GM21737 (cell line): ENCODE measurements around the gene LUZP2.

Experiments
- ATAC-seq: cut with Tn5 transposase; IDR thresholded peaks from one replicate; pipeline ENCODE4 v1.9.1; 2021; ENCODE audit warnings: mild to moderate bottlenecking, moderate library complexity; ENCODE audit not compliant: unreplicated experiment

Gene LUZP2

DNA sequence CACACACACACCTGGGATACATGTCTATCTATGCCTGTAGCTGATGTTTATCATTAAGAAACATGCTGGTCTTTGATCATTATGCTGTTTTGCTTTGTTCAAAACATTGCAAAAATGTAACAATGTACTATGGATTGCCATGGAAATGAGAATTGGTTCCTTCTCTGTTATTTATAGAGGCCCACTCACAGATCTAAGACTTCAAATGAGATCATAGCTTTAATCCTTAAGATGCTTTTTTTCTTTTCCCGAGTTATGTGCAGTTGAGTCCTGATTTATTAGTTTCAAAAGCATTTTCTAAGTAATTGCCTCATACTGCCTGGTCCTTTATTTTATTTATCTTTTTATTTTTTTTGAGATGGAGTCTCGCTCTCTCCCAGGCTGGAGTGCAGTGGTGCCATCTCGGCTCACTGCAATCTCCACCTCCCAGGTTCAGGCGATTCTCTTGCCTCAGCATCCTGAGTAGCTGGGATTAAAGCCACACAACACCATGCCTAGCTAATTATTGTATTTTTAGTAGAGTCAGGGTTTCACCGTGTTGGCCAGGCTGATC lies 131.4 kb downstream of the LUZP2 start:
- ATAC-seq = no peak

DNA sequence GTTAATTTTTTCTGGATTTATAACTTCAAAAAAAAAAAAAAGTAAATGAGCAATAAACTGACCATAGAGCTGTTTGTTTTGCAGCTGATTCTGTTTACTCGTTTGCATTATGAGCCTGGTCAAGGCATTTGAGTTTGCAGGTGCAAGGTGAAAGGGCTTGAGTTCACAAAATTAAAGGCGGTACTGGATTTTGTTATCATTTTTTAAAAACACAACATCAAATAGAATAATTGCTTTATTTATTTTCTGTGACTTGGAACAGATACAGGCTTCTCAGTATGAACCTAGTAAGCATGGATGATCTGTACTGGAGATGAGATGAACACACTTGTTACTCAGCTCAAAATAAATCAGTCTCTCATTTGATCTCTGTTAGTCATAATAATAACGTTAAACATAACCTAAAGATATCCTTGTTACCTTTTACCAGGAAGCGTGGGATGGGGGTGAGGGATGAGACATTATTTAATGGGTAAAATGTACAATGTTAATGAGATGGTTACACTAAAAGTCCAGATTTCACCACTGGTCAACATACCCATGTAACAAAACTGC lies 137.8 kb downstream of the LUZP2 start:
- ATAC-seq = no peak

DNA sequence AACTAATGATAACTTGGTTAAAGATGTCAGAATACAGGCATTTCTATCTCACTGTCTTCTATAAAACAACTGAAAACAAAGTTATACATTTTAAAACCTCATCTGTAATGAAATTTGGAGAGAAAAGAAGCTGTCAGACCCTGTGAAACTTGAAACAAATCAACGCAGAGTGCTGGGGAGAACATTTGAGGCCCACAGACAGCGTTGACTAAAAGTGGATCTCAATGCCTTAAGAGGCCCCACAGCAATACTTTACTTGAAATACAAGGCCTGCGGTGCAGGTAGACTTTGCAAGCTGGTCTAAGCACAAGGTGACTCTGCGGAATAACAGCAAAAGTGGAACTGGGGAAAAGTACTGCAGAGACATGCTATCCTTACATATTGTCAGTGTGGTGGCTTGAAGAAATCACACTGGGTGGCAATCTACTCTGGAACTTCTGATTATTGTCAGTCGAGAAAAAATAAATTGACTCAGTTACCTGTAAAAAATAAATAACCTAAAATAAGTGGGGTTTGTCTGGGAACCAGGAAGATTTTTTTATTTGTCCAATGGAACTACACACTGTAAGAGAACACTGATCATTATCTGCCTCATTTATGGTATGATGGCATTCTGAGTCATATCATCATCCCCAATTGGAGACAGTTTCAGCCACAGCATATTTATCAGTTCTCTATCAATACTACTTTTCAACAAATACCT lies 138.9 kb downstream of the LUZP2 start:
- no peak for ATAC-seq

DNA sequence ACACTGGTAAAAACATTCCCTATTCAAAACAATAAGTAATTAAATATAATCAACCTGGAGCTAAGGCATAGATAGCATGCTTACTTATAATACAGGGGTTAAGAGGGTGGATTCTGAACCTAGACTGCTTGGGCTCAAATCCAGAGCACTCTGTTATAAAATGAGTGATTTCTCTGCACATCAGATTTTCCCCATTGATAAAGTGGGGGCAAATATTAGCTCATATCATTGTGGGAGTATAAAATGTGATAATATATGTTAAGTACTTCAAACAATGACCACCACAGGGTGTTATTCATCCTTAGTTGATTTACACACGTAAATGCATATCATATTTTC lies 139.4 kb downstream of the LUZP2 start:
- no peak for ATAC-seq

DNA sequence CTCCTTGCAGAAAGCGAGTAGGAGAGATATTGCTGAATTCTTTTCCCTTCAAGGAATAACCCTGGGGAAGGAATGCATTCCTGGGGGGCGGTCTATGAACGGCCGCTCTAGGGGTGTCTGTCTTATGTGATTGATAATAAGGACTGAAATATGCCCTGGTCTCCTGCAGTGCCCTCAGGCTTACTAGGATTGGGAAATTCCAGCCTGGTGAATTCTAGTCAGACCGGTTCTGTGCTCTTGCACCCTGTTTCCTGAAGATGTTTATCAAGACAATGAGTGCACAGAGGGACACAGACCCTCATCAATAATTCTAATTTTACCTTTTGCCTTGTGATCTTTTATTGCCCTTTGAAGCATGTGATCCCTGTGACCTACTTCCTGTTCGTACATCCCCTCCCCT lies 140.7 kb downstream of the LUZP2 start:
- ATAC-seq = no peak

DNA sequence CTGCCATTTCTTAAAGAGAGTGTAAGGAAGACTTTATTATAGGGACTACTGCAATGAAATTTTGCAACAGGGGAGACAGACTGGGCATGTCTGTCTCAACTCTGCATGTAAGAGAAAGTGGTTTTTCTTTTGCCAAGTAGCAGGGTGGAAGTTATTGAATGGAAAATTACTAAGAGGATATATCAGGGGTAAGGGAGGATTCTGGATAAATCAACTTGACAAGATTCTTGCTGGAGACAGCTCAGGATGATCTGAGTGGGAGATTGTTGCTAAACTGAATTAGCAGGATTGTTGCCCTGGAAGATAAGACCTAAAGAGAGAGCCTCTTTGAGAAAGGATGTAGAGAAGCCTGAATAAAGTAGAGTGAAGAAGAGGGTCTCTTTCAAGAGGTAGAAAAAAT lies 145.8 kb downstream of the LUZP2 start:
- ATAC-seq = no peak

DNA sequence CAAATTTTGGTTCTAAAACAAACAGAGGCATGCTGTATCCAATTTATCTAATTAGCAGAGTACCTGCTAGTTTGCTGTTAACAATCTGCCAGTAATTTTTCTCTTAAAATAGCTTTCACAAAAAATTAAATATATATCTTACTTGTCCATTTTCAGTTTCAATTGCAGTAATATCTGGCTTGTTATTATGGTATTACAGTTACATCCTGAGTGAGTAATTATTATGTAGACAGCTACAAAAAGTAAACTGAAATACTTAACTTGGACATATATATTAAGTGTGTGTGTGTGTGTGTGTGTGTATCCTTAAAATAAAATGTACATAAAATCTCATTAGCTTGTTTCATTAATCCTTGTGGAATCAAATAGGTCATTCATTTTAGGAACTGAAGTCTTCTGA lies 148.7 kb downstream of the LUZP2 start:
- no peak for ATAC-seq

DNA sequence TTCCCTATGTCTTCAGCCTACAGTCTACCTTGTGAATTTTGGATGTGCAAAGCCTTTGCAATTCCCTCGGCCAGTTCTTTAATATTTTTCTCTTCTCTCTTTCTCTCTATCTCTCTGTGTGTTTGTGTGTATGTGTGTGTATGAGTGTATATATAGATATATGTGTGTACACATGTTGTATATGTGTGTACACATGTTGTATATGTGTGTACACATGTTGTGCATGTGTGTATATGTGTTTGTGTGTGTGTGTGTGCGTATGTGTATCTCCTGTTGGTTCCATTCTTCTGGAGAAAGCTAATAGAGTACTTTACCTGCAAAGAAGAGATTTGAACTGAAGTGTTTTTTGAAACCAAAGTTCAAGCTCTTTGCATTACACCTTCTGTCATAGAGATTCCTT lies 155.0 kb downstream of the LUZP2 start:
- no peak for ATAC-seq

DNA sequence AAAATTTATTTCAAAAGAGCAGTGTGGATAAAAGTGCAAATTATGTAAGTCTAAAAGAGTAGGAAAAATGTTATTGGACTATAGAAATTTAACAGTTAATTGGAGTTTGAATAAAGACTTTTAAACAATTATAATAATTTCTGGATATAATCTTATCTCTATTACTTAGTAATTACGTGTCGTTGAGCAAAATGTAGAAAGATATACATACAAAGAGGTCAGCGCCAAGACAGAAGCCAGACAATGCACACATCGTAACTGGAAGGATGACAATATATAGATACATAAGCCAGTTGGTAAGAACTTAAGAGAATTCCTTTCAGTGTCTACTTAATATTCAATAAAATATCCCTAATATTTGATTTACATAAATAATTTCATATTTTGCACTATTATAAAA lies 157.0 kb downstream of the LUZP2 start:
- no peak for ATAC-seq

DNA sequence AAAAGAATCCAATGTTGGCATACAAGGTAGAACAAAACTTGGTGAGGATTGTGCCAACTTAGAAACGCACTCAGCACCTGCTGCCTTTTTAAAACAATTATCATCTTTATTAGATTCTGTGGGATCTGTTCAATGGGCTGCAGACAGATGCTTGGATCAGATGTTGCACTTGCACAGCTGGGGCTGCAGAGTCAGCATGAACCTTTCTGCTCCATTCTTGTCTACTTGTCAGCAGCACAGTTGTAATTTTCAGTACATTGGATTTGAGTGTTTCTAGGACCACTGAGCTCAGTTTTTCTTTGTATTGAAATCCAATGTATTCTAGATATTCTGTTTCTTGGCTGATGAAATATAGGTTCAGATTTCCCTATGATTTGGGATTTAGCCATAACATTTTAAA lies 164.5 kb downstream of the LUZP2 start:
- no peak for ATAC-seq

DNA sequence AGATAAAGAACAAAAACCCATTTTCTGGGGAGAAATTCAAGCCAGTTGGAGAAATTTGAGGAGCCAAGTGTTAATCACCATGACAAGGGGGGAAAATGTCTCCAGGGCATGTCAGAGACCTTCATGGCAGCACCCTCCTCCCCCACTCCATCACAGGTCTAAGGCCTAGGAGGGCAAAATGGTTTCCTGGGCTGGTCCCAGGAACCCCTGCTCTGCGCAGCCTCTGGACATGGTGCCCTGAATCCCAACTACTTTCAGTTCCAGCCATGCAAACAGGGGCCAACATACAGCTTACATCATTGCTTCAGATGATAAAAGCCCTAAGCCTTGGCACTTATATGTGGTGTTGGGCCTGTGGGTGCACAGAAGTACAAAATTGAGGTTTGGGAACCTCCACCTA lies 167.5 kb downstream of the LUZP2 start:
- no peak for ATAC-seq

DNA sequence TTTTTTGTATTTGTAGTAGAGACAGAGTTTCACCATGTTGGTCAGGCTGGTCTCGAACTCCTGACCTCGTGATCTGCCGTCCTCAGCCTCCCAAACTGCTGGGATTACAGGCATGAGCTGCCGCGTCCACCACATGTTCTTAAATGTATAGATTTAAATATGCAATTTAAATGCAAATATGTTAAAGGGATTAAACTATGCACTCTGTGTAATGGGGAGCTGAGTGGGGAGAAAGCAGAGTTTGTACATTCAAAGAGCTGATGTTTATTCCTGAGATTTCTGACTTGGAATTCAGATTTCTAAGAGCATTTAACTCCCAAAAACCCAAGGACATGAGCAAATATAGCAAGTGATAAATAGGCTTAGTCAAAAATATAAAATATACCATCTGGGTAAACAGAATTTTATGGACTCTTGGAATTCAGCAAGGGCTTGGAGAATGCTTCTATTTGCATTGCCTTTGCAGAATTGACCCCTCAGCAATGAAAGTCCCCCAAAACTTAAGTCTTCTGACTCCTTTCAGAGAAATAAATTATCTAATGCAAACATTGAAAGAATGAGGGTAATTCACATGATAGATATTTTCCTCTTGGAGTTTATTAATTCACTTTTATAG lies 170.6 kb downstream of the LUZP2 start:
- ATAC-seq = no peak

DNA sequence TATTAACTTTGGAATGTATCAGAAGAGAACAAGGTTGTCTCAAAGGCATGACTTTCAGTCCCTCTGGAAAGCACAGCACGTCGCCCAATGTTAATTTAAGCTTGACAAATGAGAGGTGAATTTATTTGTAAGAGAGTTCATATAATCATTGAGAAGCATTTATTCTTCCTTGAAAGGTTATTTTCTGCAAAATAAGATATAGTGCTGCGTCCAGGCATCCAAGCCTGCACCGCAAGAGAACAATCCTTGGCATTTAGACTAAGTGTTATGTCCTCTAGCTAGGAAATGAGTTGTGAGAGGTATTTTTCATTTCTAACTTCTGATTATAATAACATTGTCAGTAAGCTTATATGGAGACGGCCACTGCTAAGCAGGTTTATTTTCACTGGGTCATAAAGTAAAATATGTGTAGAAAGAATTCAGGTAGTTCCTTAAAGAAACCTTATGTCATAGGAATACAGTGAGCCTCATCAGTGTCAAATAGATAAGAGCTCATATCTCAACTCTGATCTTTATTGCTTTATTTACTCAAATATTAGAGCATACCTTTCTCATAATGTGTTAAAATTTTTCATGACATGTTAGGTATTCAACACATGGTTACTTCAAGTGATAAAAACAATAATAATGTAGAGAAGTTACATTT lies 182.0 kb downstream of the LUZP2 start:
- no peak for ATAC-seq

DNA sequence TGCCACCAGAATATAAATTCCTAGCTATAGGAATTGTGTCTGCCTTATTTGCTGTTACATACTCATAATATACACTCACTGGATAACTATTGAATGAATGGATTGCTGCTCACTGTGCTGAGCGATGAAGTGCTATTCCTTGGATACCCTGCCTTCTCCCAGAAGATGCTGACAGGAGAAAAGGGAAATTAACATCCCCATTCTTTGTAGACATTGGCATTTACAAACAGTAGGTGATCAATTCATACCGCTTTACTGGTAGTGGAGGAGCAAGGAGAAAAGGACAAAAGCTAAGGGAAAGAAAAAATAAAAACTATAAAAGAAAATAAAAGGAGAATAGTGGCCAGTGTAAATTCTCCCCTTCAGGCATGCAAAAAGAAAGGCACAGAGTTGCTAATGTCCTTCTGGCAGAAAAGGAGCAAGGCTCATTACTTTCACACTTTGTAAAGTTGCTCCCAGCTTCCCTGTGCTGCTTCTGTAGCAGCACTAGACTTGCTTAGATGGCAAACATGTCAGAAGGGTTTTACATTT lies 183.0 kb downstream of the LUZP2 start:
- ATAC-seq = no peak

DNA sequence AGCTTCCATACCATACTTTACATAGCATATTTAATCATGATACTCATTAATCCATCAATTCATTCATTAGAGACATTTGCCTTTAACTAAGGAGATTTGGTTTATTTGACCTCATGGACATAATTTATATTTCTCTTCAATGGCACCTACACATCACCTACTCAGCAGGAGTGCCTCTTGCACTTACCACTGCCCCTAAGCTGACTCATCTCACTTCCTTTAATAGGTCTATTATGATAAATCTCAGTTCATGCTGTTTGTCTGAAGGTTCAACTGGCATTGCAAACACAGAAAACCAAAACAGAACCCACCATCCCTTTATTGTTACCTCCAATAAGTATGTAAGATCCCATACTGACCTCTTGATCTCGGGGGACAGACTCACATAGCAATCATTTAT lies 186.7 kb downstream of the LUZP2 start:
- no peak for ATAC-seq

DNA sequence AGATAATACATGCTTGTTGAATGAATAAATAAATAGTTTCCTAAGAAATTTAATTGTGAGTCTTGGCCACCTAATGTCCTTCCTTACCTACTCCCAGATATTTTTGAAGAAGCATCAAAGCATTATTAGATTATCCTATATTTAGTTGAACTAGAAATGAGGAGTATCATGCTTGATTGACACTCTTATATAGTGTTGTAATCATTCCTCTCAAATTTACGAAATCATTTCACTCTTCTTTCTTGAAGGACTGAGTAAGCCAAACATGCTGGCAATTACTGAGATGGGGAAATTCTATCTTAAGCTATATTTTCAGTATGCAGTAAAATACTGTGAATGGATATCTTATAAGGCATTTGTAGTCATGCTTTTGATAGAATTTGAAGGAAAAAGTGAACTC lies 189.0 kb downstream of the LUZP2 start:
- no peak for ATAC-seq

DNA sequence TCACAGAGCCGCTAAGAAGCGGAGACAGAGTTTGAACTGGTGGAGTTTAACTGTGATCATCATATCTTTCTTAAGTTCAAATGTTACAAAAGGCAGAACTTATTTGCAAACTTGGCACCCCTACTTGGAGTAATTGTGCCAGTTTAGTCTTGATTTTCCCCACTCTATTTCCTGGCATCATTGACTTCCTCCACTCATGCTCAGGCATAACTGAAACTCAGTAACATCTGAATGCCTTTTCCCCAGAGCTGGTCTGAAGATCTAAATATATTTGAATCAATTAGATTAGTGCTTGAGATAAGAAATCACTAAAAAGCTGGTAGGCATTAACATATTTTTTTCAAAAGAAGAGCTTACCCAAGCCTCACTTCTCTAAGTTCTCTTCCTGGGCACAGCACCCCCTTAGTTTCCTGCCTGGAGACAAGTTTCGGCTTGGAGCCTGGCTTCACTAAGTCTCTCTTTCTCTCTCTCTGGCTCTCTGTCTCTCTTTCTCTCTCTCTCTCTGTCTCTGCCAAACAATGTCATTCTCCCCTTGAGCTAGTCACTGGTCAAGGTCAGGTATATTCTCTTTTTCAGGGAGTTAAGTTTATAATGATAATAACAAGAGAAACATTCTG lies 190.8 kb downstream of the LUZP2 start:
- no peak for ATAC-seq

DNA sequence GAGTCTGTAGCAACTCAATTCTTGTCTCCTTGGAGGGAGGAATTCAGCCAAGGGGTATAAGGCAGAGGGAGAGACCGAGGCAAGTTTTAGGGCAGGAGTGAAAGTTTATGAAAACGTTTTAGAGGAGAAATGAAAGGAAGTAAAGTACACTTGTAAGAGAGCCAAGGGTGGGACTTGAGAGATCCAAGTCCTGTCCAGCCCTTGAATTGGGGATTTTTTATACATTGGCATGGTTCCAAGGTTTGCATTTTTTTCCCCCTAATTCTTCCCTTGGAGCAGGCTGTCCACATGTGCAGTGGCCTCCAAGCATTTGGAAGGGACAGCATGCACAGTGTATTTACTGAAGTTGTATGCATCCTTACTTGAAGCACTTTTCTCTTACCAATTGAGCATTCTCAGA lies 192.1 kb downstream of the LUZP2 start:
- ATAC-seq = no peak

DNA sequence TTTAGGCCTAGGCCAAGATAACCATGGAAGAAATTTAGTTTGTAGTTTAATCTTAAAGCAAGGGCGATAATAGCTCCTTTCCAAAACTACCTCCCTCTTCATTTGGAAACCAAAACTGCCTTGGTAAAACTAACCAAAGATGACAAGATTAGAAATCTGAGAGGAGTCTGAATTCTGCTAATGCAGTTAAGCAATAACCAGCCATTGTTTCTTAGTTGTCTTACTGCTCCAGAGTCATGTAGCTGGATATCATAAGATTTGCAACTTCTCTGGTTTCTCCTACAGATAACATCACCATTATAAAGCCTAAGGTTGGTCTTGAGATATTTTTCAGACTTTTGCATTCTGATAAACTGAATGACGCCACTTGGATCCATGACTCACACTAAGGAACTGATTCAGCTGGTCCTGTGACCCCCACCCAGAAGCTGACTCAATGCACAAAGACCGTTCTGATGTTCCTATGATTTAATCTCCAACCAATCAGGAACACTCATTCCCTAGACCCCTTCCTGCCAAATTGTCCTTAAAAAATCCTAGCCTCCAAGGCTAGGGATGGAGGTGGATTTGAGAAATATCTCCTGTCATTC lies 200.8 kb downstream of the LUZP2 start:
- ATAC-seq = no peak

DNA sequence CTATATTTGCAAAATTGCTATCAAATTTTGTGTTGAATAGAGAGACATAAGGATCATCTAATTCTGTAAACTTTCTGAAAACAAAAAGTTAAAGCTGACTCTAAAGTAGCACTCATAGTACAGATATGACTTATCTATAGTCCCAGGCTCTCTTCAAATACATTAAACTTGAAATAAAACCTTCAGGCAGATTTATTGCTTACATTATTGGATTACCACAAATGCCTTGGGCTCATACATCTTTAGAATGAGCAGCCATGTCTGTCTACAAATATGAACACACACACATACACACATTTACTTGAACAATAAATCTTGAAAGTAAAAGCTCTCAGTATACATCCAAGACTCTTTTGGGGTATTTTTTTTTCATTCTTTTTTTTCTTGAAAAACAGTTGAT lies 207.9 kb downstream of the LUZP2 start:
- ATAC-seq = no peak

DNA sequence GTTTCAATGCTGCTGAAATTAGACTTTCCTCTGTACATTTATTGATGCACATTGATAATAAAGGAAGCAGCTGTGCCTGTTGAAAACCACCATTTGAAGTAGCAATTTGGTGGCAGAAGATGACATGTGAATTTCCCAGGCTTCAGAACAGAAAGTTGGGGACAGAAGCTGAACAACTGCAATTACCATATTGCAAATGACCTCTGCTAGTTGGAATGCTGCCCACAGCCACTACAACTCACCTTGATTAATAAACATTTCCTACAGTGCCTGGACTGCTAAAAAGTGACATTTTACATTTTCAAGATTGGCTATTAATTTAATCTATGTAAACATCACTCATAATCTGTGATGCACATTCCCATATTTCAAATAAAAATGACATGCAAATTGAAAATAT lies 208.6 kb downstream of the LUZP2 start:
- no peak for ATAC-seq
